Measurements from ENCODE around the gene ANXA7.

Gene ANXA7

DNA sequence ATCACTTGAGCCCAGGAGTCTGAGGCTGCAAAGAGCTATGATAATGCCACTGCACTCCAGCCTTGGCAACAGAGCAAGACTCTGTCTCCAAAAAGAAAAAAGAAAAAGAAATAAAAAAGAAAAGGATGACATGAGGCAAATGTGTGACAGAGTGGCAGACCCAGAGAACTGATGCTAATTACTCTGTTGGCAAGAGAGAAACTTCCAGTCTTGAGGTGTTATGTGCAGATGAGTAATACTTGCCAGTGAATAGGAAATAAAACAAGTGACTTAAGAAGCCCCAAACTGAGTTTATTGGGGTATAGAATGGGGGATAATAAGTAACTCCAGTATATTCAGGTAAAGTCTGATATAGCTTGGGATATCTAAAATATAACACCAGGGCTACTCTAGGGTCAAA is 9.5 kb upstream of the ANXA7 start:
- H3K27ac ChIP-seq, result no peak overlapping the region
- TF ChIP-seq, protein P1, sequence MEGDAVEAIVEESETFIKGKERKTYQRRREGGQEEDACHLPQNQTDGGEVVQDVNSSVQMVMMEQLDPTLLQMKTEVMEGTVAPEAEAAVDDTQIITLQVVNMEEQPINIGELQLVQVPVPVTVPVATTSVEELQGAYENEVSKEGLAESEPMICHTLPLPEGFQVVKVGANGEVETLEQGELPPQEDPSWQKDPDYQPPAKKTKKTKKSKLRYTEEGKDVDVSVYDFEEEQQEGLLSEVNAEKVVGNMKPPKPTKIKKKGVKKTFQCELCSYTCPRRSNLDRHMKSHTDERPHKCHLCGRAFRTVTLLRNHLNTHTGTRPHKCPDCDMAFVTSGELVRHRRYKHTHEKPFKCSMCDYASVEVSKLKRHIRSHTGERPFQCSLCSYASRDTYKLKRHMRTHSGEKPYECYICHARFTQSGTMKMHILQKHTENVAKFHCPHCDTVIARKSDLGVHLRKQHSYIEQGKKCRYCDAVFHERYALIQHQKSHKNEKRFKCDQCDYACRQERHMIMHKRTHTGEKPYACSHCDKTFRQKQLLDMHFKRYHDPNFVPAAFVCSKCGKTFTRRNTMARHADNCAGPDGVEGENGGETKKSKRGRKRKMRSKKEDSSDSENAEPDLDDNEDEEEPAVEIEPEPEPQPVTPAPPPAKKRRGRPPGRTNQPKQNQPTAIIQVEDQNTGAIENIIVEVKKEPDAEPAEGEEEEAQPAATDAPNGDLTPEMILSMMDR (conservative IDR thresholded peaks at IDR 0.05), result no peak
- no peak for TF ChIP-seq ZFX (IDR thresholded peaks at IDR 0.05)

DNA sequence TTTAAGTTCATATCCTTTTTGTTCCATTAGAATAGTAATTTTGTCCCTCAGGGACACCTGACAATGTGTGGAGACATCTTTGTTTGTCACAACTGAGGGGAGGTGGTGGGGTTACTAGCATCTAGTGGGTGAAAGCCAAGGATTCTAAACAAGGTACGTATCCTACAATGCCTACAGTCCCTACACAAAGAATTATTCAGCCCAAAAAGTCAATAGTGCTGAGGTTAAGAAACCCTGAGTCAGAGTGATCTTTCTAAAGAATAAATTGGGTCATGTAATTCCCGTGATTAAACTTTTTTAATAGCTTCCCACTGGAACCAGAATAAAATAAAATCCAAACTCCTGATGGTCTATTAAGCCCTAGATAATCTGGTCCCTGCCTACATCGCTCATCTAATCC is 2.7 kb upstream of the ANXA7 start:
- H3K27ac ChIP-seq, result no peak overlapping the region
- TF ChIP-seq, protein P1 (conservative IDR thresholded peaks at IDR 0.05), result no peak
- TF ChIP-seq ZFX (IDR thresholded peaks at IDR 0.05), result no peak

DNA sequence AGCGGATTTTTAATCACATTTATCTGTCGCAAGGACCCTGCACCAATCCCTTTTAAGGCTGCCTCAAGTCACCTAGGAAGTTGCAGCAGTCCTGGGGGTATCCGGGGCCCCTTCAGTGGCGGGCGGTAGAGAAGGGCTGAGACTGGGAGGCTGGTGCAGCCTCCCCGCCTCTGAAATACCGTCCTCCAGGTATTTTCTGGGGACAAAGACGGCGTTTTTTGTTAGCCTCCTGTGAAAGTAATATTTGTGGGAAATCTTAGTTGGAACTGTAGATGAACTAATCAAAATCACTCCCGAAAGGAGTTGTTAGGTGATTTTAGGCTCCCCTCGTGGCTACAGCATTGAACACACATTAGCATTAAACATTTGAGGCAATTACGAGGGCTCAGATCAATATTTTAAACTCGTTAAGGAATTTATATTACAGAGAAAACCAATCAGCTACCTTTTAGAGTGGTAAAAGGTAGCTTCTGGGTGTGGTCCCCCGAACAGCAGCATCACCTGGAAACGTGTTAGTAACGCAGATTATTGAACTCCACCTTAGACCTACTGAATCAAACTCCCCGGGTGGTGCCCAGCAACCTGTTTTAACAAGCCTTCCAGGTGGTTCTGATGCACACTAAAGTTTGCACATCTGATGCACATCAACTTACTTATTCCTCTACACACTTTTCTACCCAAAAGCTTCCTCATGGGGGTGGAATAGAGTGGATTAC is 530 bp upstream of the ANXA7 start:
- H3K27ac ChIP-seq, result peak overlapping the region; percentile 95
- TF ChIP-seq, protein P1 (conservative IDR thresholded peaks at IDR 0.05), result peak; percentile 32
- TF ChIP-seq ZFX (IDR thresholded peaks at IDR 0.05), result no peak

DNA sequence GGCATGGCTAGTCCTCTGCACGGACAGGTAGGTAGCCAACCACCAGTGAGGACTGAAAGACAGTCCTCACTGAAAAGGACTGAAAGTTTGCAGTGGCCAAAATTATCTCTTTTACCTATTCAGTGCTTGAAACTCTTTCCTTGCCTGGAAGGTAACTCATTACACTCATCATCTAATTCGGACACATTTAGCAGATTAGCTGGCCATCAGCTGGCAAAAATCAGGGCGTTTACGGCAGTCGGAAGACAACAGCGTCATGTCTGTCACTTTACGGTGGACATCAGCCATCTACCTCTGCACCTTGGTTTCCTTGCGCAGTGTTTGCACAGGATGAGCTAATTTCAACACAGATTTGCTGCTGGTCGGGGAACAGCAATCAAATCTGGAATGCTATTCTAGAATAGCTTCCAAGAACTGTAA is 740 bp downstream of the ANXA7 start:
- peak overlapping the region; percentile 95 for H3K27ac ChIP-seq
- TF ChIP-seq, protein P1 (conservative IDR thresholded peaks at IDR 0.05), result no peak
- TF ChIP-seq ZFX (IDR thresholded peaks at IDR 0.05), result no peak

DNA sequence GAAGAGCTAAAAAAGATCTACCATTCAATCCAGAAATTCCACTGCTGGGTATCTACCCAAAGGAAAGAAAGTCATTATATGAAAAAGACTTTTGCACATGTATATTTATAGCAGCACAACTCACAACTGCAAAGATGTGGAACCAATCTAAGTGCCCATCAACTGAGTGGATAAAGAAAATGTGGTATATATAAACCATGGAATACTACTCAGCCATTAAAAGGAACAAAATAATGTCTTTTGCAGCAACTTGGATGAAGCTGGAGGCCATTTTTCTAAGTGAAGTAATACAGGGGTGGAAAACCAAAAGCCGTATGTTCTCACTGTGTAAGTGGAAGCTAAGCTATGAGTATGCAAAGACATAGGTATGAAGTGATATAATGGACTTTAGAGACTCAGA is 3.0 kb downstream of the ANXA7 start:
- no peak overlapping the region for H3K27ac ChIP-seq
- no peak for TF ChIP-seq ZFX (IDR thresholded peaks at IDR 0.05)
- TF ChIP-seq, protein P1 (conservative IDR thresholded peaks at IDR 0.05), result no peak

DNA sequence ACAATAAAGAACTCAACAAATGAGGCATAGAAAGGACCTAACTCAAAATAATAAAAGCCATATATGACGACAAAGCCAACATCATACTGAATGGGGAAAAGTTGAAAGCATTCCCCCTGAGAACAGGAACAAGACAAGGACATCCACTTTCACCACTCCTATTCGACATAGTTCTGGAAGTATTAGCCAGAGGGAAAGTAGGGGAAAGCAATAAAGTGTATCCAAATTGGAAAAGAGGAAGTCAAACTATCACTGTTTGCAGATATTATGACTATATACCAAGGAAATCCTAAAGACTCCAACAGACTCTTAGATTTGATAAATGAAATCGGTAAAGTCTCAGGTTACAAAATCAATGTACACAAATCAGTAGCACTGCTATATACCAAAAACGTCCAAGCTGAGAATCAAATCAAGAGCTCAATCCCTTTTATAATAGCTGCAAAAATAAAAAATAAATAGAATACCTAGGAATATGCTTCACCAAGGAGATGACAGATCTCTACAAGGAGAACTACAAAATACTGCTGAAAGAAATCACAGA is 4.8 kb downstream of the ANXA7 start:
- no peak overlapping the region for H3K27ac ChIP-seq
- TF ChIP-seq, protein P1 (conservative IDR thresholded peaks at IDR 0.05), result no peak
- no peak for TF ChIP-seq ZFX (IDR thresholded peaks at IDR 0.05)

DNA sequence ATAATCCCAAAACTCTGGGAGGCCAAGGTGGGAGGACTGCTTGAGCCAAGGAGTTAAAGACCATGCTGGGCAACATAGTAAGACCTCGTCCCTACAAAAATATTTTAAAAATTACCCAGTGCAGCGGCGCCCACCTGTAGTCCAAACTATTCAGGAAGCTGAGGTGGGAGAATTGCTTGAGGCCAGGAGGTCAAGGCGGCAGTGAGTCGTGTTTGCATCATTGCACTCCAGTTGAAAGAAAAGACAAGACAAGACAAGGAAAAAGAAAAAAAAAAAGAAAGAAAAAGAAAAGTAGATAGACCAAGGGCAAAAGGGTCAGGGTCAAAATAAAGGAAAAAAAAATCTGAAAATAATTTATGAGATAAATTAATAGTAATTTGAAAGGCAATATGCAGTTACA is 5.8 kb downstream of the ANXA7 start:
- no peak overlapping the region for H3K27ac ChIP-seq
- no peak for TF ChIP-seq ZFX (IDR thresholded peaks at IDR 0.05)
- TF ChIP-seq, protein P1 (conservative IDR thresholded peaks at IDR 0.05), result no peak

All from C4-2B (cell line).